GM15510 (cell line): Measurements from ENCODE around the gene CCDC86.

ENCODE experiments used
- POLR2A ChIP-seq: IDR thresholded peaks from 3 replicates; pipeline ENCODE4 v1.6.1; 2011; ENCODE audit warnings: borderline replicate concordance; ENCODE audit not compliant: insufficient read length; ENCODE audit errors: extremely low read depth

CCDC86 gene

GRCh38 chr11:60818057-60818456 is 23.9 kb upstream of the CCDC86 start:
- TF ChIP-seq POLR2A, result no peak

- TF ChIP-seq POLR2A, result no peak
These were observed 19.9 kb upstream of the CCDC86 start for GRCh38 chr11:60821827-60822599.

DNA sequence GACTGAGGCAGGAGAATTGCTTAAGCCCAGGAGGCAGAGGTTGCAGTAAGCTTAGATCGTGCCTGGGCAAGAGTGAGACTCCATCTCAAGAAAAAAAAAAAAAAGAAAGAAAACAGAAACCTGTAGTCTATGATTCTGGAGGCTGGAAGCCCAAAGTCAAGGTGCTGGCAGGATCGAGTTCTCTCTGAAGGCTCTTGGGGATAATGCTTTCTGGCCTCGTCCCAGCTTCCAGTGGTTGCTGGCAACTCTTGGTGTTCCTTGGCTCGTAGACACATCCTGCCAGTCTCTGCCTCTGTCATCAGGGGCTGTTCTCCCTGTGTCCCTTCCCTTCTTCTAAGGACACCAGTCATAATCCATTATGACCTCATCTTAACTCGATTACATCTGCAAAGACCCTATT is 16.8 kb upstream of the CCDC86 start:
- TF ChIP-seq POLR2A, result no peak

- no peak for TF ChIP-seq POLR2A
These were observed 16.1 kb upstream of the CCDC86 start for GRCh38 chr11:60825790-60826189.

GRCh38 chr11:60830478-60831142 is 11.3 kb upstream of the CCDC86 start:
- no peak for TF ChIP-seq POLR2A

GRCh38 chr11:60831143-60831500 is 10.8 kb upstream of the CCDC86 start:
- TF ChIP-seq POLR2A, result no peak

DNA sequence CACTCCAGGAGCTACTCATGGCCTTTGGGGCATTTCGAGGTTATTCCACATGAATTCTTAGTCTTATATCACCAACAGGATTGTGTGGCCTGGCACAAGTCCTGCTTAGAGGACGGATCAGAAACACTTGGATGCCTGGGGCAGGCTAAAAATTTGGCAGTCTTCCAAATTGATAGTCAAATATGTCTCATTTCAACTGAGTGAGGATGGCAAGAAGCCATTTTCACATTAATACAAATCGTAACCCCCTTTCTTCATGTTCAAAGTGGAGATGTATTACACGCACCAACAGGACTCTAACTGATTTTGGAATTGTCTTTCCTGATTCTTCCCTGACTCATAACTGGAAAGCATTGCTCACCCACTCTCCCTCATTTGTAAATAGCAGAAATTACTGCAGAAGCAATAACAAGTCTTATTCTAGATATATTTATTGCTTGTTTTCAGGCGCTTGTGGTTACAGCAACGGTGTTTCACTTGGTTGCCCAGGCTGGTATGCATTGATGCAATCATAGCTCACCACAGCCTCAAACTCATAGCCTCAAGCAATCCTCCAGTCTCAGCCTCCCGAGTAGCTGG is 10.3 kb upstream of the CCDC86 start:
- TF ChIP-seq POLR2A, result no peak

GRCh38 chr11:60834742-60835533 is 7.0 kb upstream of the CCDC86 start:
- no peak for TF ChIP-seq POLR2A

DNA sequence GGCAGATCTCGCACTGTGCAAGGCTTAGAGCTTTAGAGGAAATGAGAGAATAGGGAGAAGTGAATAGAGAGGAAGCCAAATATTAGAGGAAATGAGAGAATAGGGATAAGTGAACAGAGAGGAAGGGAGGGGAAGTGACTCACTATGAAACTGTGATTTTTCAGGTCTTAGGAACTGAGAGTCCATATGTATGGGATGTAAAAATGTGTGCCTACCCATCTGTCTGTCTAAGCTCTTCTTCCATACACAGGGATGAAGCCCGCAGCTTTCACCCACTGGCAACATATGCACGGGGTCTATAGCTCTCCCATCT is 6.4 kb upstream of the CCDC86 start:
- no peak for TF ChIP-seq POLR2A

DNA sequence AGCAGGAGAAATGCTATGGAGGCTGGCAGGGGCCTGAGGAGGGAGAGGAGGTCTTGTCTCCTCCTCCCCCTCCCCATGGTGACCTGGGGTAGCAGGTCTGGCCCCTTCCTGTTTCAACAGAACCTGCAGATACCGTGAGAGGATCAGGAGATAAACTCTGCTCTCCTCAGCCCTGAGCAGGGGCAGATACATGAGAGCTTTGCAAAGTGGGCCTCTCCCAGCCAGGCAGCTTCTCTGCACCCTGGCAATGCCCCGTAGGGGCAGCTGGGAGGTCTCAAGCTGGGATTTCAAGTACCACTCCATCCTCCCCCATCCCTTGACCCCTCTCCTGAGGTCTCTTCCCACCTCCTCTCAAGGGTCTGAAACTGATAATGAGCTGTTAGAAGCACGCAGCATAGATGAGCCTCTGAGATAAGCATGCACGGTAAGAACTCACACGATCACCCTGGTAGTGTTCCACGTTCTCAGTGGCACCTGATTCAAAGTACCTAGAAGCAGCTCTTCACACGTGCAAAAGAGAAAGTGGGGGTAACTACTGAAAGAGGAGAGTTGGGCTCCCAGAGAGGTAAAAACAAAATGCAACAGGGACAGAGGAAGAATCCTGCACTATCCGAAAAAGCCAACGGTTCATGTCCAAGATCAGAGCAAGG is 4.9 kb upstream of the CCDC86 start:
- TF ChIP-seq POLR2A, result no peak

- no peak for TF ChIP-seq POLR2A
These were observed 3.8 kb upstream of the CCDC86 start for GRCh38 chr11:60838132-60838531.

DNA sequence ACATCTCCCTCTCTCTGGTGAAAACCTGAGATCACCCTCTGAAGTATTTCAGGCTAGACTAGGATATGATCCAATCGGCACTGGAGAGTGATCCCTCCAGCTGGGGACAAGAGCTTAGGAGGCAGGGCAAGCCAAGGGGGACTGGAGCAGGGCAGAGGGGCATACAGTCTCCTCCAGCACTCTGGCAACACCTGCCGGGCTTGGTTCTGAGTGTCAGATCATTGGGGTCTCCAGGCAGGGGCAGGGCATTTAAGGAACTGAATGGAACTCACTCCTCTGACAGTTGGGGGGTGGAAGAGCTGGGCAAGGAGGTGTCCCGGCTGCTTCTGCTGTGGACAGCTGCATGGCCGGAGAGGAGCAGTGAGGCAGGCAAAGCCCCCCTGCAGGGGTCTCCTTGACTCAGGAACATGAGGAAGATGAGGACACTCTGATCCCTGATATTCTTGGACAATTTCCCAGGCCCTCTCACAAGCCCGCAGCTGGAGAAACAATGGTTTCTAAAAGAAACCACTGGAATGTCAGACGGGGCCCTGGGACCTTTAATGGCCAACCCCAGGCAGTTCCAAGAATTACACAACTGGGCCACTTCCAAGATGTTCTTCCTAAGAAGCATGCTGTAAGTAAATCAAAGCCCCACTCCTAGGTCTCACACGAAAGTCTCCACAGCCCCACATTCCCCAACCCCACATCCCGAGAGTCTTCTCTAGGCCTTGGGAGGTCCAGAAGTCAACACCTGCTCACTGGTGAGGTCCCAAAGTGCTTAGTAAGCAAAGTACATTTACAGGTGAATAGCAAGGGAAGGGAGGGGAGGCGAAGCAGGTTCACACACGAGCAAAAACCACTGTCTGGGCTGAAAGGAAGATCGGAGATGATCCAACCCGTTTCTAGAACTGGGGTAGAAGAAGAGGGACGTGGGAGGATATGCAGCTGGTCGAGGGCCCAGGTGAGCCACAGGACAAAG is 1.2 kb upstream of the CCDC86 start:
- TF ChIP-seq POLR2A, result no peak

DNA sequence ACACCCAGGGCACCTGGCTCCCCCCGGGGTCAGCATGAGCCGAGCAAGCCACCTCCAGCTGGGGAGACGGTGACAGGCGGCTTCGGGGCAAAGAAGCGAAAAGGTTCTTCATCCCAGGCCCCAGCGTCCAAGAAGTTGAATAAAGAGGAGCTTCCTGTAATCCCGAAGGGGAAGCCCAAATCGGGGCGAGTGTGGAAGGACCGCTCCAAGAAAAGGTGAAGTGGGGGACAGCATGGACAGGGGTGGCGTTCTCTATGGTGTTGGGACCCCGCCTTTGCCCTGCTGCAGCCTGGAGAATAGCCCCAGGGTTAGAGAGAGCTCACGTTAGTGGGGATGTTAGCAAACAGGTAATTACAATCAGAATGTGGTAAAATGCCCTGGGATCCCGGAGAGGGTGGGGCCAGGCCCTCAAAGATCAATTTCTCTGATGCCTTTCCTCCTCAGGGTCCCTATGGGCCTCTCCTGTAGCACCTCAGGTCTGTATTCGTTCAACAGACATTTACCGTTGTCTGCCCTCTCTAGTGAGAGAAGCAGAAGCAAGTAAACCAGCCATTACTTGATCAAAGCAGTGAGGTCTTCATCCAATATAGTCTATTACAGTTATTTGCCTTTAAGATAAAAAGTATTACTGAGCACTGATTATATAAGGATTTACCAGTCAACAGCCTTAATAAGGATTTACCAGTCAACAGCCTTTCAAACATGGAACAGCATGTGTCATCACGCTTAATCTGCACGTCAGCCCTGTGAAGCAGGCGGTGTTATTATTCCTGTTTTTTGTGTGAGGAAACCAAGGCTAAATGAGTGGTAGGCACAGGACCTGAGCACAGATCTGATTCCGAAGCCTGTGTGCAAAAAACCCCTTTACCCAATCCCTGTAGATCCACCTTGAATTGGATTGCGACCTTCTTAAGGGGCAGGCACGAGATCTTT is 1.0 kb downstream of the CCDC86 start:
- no peak for TF ChIP-seq POLR2A
